Iris pigment epithelial cell (primary cell): Measurements from ENCODE around the gene PCBP3.
A peak's percentile ranks its signal among the peaks of the same experiment; 100 is the strongest.
"Not testable (repeated sequence)": the region's sequence is repeated elsewhere in the genome, so short reads cannot be mapped to it uniquely, and the experiment has no call there.

Experiments used
- DNase-seq: peaks from one replicate; pipeline ENCODE4 v3.0.0-alpha.2; 2011; ENCODE audit warnings: low read depth

The PCBP3 gene

DNA sequence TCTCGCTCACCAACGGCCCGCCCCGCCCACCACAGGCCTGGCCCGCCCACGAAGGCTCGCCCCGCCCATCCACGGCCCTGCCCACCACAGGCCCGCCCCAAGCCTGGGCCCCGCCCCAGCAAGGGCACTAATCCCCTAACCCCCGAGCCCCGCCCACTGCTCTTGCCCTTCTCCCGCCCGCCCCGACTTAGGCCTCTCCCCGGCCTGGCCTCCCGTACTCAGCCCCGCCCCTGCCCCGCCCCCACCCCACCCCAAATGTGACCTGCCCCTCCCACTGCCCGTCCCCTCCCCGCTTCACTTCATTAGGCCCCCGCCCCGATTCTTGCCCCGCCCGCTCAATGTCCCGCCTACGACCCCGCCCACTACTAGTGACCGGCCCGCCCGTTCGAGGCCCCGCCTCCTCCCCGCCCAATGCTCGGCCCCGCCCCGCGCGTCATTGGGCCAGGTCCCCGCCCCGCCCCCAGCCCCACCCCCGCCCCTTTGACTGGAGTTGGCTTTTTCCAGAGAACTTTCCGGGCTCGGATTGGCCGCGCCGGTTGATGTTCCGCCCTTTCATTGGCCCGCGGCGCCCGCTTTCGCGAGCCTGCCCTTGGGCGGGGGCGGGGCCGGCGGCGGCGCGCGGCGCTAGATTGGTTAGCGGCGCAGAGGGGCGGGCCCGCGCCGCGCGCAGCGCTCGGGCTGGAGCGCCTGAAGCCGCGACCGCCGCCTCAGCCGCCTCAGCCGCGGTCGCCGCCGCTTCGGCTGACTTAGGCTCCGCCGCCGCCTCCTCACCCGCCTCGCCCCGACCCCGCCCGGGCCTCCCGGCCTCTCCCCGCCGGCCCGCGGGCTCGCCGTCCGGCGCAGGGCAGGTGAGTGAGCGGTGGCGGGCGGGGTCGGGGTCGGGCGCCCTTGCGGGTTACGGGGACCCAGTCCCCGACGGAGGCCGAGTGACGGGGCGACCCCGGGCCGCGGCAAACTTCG is at the start of gene PCBP3:
TSS of gene PCBP3 (plus strand) at position 705 of the 960 bp plus-strand sequence. CDS start 206,361 bp downstream, outside the sequence.
- peak; percentile 94 for DNase-seq

DNA sequence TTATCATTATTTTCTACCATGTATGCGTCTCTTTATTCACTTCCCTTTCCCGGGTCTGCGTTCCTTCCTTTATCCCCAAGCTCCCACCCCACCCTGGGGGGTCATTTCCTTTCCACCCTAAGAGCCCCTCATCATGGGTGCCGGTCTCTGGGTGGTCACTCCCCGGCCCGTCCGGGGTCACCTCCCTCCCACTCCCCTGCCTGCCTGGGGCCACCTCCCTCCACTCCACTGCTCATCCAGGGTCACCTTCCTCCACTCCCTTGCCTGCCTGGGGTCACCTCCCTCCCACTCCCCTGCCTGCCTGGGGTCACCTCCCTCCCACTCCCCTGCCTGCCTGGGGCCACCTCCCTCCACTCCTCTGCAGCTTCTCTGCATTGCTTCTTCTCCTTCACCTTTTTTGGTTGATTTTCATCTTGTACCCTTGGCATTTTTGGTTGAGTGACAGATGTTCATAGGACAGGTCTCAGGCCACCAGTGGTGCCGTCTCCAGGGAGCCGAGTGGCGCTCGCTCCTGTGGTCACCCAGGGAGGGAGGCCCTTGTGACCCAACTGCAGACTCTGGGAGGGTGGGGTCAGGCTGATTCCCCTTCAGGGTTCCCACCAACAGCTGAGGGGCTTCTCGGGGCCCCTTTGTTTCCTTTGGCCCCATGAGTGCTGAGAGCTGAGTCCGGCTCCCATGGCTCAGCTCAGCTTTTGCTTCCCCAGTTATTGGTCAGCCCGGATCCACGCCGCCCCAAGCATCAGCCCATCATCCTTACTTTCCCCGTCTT is 48.6 kb upstream of the PCBP3 start:
- DNase-seq: no peak

DNA sequence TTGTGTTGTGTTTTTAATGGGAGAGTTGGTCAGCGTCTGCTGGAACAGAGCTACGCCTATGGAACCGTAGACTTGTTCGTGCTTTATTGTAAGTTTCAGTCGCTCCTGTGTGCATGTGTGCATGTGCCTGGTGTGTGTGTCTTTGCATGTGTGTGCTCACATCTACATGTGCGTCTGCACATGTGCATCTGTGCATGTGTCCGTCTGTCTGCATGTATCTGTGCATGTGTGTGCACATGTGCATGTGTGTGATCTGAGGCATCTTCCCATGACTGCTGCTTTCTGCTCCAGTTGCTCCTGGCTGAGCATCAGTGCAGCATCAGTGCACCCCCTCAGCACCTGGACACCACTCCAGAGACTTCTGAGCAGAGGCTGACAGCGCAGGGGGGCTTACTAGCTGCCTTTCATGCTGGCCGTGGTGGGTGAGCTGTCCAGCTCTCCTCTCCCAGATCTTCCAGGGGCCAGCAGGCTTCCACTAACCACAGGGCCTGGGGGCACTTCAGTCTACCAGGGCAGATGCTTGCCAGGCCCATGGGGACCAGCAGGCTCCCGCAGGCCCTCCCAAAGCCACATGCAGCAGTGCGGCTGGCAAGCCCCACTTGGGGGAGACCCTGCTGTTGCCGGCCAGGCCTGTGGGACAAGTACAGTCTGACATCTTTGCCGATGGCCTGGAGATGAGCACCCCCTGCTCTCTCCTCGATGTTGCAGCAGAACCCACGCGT is 47.8 kb upstream of the PCBP3 start:
- DNase-seq: no peak

DNA sequence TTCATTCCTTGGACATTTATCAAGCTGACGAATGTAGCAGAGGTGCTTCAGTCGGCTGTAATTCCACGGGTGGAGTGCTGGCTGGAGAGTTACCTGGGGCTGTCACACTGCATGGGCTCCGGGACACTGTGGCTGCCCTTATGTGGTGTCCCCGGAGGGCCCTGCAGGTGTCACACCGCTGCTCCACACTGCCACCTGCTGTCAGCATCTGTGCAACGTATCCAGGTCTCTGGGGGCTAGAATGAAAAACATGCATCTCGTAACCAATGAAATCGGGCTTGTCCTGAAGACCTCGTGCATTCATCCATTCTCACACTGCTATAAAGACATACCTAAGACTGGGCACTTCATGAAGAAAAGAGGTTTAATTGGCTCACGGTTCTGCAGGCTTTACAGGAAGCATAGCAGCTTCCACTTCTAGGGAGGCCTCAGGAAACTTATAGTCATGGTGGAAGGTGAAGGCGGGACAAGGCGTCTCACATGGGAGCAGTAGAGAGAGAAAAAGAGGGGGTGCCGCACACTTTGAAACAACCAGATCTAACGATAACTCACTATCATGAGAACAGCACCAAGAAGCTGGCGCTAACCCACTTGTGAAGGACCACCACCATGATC is 46.7 kb upstream of the PCBP3 start:
- peak; percentile 29 for DNase-seq

DNA sequence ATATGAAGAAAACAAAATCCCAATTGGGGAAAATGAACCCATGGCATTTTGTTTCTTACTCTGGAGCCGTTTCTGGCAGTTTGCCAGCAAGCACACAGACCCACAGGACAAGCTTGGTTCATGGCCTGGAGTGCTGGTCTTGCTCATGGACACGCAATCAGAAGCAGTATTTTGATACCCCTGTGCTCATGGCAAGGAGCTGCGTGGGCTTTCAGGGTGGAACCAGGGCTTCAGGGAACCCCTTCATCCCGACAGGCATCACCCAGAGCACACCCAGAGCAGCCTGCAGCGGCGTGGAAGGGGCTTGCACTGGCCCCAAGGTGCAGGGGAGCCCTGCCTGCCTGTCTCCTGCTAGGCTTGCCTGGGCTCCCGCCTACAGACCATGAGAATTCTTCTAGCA is 45.4 kb upstream of the PCBP3 start:
- DNase-seq: no peak

DNA sequence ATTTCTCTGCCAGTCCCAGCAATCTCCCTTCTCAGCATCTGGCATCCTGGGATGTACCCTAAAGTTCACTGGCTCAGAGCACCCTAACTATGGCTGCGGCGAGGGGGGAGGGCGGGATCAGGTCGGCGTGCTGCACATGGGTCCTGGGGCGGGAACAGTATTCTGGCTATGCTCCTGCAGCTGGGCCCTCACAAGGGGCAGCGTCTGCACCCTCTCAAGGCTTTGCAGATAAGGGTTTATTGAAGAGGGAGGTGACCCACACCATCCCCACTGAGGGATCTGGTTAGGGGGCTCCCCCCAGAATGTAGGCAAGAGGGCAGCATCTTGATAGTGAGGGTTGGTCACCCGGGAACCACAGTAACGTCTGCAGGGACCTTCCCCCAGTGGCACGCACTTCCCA is 44.9 kb upstream of the PCBP3 start:
- no peak for DNase-seq

DNA sequence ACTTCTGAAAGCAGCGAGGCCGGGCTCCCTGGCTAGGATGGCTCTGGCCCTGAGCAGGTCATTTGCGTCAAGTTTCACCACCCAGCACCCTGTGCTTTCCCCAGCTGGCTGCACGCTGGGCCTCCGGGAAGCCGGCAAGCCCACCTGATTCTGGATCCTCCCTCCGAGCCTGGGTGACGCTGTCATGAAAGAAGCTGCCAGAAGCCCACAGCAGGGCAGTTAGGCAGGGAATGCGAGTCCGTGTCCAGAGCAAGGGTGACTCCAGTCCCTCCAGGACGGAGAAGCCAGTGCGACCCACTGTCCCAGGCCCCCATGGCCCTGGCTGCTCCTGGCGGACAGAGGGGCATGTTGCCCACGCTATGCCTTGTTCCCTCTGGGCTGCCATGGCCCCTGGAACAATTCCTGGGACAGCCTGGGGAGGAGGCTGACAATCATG is 44.4 kb upstream of the PCBP3 start:
- no peak for DNase-seq

DNA sequence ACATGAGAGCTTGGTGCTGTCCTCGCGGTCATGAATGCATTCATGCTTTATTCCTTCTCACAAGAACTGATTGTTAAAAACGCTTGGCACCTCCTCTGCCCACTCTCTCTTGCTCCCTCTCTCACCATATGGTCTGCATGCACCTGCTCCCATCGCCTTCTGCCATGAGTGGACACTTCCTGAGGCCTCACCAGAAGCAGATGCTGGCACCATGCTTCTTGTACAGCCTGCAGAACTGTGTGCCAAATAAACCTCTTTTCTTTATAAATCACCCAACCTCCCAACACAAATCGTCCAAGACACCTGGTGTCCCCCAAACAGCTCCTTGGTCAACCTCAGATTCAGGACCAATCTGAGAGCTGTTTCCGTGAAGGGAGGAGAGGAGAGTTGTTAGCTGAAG is 43.3 kb upstream of the PCBP3 start:
- DNase-seq: no peak

DNA sequence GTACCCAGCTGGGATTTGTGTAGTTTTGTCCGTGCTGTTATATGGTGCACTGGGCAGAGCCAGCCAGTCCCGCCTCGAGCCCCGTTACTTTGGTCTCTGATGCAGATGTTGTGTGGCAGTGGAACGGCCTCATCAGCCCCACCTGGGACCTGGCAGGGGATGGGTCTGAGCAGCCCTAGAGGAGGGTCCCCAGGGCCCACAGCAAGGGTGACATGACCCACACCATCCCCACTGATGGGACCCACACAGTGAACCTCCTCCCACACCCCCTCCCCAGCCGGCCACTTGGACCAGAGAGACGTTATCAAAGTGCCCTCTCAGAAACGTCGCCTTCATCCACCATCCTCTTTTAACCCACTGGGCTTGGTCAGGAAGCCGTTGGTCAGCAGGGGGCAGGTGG is 42.0 kb upstream of the PCBP3 start:
- no peak for DNase-seq

DNA sequence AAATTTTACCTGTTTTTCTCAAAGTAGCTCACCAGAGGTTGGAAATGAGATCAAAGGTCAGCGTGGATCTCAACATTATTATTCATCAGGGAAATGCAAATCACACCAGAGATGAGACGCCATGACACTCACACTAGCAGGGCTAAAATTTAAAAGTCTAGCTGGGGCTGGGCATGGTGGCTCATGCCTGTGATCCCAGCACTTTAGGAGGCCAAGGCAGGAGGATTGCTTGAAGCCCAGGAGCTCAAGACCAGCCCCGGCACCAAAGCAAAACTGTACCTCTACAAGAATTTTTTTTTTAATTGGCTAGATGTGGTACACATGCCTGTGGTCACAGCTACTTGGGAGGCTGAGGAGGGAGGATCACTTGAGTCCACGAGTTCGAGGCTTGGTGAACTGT is 41.4 kb upstream of the PCBP3 start:
- no peak for DNase-seq

DNA sequence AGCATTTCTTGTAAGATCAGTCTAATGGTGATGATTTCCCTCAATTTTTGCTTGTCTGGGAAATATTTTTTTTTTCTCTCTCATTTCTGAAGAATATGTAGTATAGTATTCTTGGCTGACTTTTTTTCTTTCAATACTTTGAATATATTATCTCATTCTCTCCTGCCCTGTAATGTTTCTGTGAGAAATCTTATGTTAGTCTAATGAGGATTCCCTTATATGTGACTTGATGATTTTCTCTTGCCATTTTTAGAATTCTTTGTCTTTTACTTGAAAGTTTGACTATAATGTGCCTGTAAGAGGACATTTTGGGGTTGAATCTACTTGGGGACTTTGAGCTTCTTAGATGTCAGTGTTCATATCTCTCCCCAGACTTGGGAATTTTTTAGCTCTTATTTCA is 40.0 kb upstream of the PCBP3 start:
- no peak for DNase-seq

DNA sequence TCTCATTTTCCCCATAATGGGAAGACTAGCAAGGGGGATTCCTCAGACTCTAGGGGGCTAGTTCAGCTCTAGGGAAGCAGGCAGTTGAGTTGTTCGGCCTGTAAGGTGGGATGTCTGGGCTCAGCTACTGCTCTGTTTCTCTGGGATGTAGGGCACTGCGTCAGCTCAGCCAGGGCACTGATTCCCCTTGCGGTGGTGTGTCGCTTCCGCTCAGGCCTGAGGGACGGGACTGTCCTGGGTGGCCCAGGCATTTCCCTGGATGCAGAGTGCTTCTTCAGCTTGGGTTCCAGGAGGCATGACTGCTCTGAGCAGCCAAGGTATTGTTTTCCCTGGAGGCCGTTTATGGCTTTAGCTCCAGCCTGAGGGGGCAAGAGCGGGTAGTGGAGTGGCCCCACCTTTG is 38.8 kb upstream of the PCBP3 start:
- not testable (repeated sequence) for DNase-seq

DNA sequence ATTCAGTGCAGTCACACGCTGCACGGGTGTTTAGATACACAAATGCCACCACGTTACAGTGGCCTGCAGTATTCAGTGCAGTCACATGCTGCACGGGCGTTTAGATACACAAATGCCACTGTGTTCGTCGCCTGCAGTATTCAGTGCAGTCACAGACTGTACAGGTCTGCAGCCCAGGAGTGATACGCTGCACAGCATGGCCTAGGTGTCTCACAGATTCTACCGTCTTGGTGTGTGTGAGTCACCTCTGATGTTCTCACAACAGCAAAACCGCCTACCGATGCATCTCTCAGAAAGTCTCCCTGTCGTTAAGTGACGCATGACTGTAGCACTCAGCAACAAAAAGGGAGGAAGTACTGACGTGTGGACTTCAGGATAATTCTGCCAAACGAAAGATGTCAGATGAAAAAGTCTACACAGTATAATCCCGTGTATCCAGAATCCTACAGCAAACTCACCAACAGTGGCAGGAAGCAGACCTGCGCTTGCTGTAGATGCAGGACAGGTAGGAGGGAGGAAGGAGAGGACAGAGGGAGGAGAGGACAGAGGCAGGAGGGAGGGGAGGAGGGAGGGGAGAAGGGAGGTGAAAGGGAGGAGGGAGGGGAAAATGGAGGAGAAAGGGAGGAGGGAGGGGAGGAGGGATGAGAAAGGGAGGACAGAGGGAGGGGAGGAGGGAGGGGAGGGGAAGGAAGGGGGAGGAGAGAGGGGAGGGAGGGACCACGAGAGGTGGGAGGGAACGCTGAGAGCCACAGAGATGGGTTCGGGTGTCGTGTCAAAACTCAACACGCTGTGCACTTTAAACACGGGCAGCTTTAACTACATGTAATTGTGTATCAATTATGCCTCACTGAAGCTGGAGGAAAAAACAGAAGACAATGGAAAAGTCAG is 36.3 kb upstream of the PCBP3 start:
- DNase-seq: peak; percentile 36

DNA sequence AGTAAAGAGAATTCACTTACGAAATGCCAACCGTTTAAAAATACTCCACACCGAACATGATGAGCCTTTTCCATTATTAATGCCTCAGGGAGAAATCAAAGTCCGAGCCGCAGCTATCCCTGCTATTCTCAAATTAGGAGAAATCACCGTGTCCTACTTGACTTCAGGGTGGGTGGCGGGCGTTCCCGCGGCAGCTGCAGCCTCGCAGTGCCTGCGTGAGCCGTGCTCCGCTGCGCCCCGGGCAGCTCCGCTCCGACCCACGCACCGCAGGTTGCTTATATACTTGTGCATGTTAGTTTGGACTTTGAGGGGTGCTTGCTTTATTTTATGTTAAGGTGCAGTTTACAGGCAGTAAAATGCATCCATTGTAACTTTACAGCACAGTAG is 35.6 kb upstream of the PCBP3 start:
- no peak for DNase-seq

DNA sequence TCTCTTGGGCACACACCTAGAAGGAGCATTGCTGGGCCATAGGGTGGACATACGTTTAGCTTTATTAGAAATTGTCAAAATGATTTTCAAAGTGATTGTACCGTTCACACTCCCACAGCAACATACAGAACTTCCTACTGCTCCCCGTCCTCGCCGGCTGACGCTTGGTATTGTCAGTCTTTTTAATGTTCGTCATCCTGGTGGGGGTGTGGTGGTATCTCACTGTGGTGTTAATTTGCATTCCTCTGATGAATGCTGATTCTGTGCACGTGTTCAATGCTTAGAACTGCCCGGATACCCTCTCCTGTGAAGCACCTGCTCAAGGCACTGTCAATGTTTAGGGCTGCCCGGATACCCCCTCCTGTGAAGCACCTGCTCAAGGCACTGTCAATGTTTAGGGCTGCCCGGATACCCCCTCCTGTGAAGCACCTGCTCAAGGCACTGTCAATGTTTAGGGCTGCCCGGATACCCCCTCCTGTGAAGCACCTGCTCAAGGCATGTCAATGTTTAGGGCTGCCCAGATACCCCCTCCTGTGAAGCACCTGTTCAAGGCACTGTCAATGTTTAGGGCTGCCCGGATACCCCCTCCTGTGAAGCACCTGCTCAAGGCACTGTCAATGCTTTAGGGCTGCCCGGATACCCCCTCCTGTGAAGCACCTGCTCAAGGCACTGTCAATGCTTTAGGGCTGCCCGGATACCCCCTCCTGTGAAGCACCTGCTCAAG is 34.6 kb upstream of the PCBP3 start:
- not testable (repeated sequence) for DNase-seq

DNA sequence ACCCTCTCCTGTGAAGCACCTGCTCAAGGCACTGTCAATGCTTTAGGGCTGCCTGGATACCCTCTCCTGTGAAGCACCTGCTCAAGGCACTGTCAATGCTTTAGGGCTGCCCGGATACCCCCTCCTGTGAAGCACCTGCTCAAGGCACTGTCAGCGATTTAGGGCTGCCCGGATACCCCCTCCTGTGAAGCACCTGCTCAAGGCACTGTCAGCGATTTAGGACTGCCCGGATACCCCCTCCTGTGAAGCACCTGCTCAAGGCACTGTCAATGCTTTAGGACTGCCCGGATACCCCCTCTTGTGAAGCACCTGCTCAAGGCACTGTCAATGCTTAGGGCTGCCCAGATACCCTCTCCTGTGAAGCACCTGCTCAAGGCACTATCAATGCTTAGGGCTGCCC is 33.9 kb upstream of the PCBP3 start:
- not testable (repeated sequence) for DNase-seq

DNA sequence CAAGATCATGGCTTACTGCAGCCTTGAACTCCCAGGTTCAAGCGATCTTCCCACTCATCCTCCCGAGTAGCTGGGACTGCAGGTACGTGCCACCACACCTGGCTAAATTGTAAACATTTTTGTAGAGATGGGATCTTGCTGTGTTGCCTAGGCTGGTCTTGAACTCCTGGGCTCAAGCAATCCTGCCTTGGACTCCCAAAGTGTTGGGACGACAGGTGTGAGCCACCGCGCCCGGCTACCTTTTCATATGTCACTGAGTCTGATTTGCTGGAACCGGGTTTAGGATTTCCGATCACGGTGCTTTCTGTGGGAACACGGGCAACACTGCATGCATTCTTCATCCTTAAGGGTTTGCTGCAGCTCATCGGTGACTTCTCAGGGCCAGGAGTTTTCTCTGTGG is 32.2 kb upstream of the PCBP3 start:
- DNase-seq: no peak

DNA sequence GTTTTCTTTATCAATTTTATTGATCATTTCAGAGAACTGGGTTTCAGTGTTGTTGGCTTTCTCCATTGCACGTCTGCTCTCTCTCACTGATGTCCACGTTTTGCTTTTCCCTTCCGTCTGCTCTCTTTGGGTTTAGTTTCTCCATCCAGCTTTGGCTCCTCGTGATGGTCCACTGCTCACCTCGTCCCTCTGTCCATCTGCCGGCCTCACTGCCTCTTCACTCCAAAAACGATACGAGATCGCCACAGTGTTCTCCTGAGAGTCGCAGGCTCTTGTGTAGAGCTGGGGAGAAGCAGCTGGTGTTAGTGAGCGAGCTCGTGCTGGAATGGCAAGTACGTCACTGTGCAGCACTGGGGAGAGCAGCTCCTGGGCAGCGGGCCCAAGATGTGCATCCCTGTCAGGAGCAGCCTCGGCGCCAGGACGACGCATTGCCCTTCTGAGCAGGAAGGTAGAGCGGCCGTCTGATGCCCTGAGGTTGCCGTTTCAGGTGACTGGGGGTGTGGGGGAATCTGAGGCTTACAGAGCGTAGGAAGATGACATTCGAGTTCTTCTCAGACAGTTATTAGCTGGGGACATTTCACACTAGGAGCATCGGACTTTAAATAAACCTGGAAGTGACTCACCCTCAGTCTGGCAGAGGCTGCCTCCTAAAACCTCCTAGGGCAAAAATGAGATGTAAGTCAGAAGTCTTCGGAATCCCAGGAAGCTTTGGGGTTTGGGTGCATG is 31.4 kb upstream of the PCBP3 start:
- peak; percentile 78 for DNase-seq

DNA sequence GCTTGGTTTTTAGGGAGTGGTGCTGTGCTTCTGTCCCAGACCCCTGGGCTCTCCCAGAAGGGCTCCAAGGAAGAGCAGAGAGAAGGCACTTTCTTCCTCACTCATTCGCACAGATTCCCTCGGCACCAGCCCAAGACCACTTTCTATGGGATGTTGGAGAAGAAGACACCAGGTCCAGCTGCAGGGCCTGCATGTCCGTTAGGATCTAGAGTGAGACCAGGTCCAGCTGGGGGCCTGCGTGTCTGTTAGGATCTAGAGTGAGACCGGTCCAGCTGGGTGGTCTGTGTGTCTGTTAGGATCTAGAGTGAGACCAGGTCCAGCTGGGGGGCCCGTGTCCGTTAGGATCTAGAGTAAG is 30.9 kb upstream of the PCBP3 start:
- not testable (repeated sequence) for DNase-seq

DNA sequence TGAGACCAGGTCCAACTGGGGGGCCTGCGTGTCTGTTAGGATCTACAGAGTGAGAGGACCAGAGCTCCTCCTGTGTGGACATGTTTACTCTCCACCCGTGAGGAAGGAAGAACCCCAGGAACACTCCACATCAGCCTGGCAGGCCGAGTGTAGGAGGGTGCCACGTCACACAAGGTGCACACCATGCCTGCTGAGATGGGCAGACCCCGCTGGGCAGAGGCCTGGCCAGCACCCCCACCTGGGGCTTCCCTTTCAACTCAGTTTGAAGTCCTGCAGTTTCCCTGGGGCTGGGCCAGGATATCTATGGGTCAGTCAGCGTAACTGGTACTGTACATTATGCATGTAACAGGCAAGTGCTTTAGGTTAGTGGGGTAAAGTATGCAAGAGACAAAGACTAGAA is 30.1 kb upstream of the PCBP3 start:
- no peak for DNase-seq
